PC-3 (cell line): ENCODE data around the gene NCAPH2. TPM values are rescaled to one million over a fixed set of nuclear protein-coding genes. Genes with fewer than 3 reads are reported as not detected.

Experiments
- ATAC-seq: fragments of 200-7000 bp; cut with Tn5 transposase; 2 replicates; pipeline ENCODE4 v1.9.1; 2020; ENCODE audit warnings: mild to moderate bottlenecking, moderate library complexity
- BruUV-seq: library from RNA; stranded (reverse); fragments of 400-500 nt; replicated peaks from 2 replicates; lab custom pipeline; 2021; lab: Mats Ljungman, UMichigan
- CTCF ChIA-PET: fragments of 300-600 bp; sonication (Branson Sonifier 250); formaldehyde crosslinking; loops from one replicate; lab custom pipeline; 2022; ENCODE audit warnings: antibody characterized with exemption; lab: Charles Lee
- POLR2A ChIA-PET: fragments of 300-600 bp; sonication (Branson Sonifier 250); formaldehyde crosslinking; loops from one replicate; lab custom pipeline; 2022; ENCODE audit warnings: antibody characterized with exemption; ENCODE audit not compliant: unreplicated experiment; lab: Charles Lee
- DNase-seq: peaks from one replicate; pipeline ENCODE4 v3.0.0-alpha.2; 2015
- H2AFZ ChIP-seq: fragments of 300-600 bp; sonication (generic); 2 replicates; pipeline ENCODE4 v1.6.0; 2016; ENCODE audit warnings: antibody characterized with exemption, low read length
- H3F3A ChIP-seq: fragments of 300-600 bp; sonication (generic); one replicate; pipeline ENCODE4 v1.6.0; 2017; ENCODE audit warnings: antibody characterized with exemption, low read length, control low read depth, mild to moderate bottlenecking; ENCODE audit not compliant: unreplicated experiment
- H3K27ac ChIP-seq: fragments of 300-600 bp; sonication (generic); 2 replicates; pipeline ENCODE4 v1.5.1; 2016; ENCODE audit warnings: mild to moderate bottlenecking, low read length
- H3K27me3 ChIP-seq: fragments of 300-600 bp; sonication (generic); 2 replicates; pipeline ENCODE4 v1.6.1; 2016; ENCODE audit warnings: low read length, mixed read lengths
- H3K36me3 ChIP-seq: fragments of 300-600 bp; sonication (generic); 2 replicates; pipeline ENCODE4 v1.6.1; 2016; ENCODE audit warnings: low read depth, mixed run types, low read length, mixed read lengths
- H3K4me1 ChIP-seq: fragments of 300-600 bp; sonication (generic); 2 replicates; pipeline ENCODE4 v1.5.1; 2016; ENCODE audit warnings: low read length; ENCODE audit not compliant: insufficient read depth
- H3K4me2 ChIP-seq: fragments of 300-600 bp; sonication (generic); 2 replicates; pipeline ENCODE4 v1.6.0; 2016; ENCODE audit warnings: low read length
- H3K4me3 ChIP-seq: fragments of 300-600 bp; sonication (generic); 2 replicates; pipeline ENCODE4 v1.5.1; 2016; ENCODE audit warnings: mild to moderate bottlenecking, low read length, mixed read lengths
- H3K79me2 ChIP-seq: fragments of 300-600 bp; sonication (generic); 2 replicates; pipeline ENCODE4 v1.6.1; 2017; ENCODE audit warnings: low read length, mixed read lengths
- H3K9ac ChIP-seq: fragments of 300-600 bp; sonication (generic); 2 replicates; pipeline ENCODE4 v1.6.0; 2016; ENCODE audit warnings: mild to moderate bottlenecking, low read length
- H3K9me2 ChIP-seq: fragments of 300-600 bp; sonication (generic); replicated peaks from 2 replicates; pipeline ENCODE4 v1.6.1; 2016; ENCODE audit warnings: mixed run types, low read length, mixed read lengths
- H3K9me3 ChIP-seq: fragments of 300-600 bp; sonication (generic); 2 replicates; pipeline ENCODE4 v1.6.1; 2016; ENCODE audit warnings: low read length, mixed read lengths
- H4K20me1 ChIP-seq: fragments of 300-600 bp; sonication (generic); 2 replicates; pipeline ENCODE4 v1.6.1; 2016; ENCODE audit warnings: low read length, mixed read lengths
- CTCF ChIP-seq: fragments of 300-600 bp; sonication (generic); conservative IDR thresholded peaks from 2 replicates; pipeline ENCODE4 v1.5.1; 2017; ENCODE audit warnings: antibody characterized with exemption, low read depth, mild to moderate bottlenecking, low read length
- EZH2 ChIP-seq: fragments of 300-600 bp; sonication (generic); IDR thresholded peaks from one replicate; pipeline ENCODE4 v1.6.1; 2017; ENCODE audit warnings: antibody characterized with exemption, mild to moderate bottlenecking, low read length; ENCODE audit not compliant: unreplicated experiment
- EZH2phosphoT487 ChIP-seq: fragments of 300-600 bp; sonication (generic); IDR thresholded peaks from 2 replicates; pipeline ENCODE4 v1.6.1; 2018; ENCODE audit warnings: mild to moderate bottlenecking, antibody characterized with exemption, low read length, borderline replicate concordance
- intact Hi-C: fragments of 100-400 bp; cut with micrococcal nuclease; formaldehyde crosslinking; loops from 2 replicates; pipeline ENCODE4 v1.9.0; 2023
- total RNA-seq: library from RNA; depleted of rRNA; stranded (reverse); fragments of >200 nt; gene quantifications from 2 replicates; pipeline ENCODE4 v1.2.3, GENCODE V29; 2014

The NCAPH2 gene
- total RNA-seq, 1 experiment from 2014 or later, result 75.4 TPM

DNA sequence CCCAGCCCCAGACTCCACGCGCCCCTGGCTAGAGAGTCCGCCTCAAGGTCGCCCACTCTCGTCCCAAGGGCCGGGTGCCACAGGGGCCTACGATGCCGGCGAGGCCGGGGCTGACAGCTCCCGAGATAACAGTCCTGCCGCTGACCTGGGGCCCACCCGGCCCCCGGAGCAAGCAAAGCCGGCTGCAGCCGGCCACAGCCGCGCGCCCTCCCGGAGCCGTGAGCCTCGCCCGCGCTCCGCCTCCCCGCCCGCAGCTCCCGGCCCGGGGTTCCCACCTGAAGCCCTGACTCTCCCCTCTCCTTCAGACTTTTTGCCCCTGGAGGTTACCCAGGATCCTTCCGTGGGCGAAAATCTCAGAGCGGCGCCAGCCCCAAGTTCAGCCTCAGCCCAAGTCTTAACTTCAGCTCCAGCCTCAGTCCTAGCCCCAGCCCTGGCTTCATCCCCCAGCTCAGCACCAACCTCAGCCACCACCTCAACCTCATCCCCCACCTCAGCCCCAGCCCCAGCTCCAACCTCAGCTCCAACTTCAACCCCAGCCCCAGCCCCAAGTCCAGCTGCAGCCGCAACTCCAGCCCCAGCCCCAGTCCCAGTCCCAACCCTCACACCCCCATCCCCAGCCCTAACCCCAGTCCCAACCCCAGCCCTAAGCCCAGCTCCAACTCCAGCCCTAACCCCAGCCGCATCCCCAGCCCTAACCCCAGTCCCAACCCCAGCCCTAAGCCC lies 39.4 kb downstream of the NCAPH2 start:
- ATAC-seq (no peak), DNase-seq (no peak)
- no TSS peak for BruUV-seq
- intact Hi-C loops, result no loop called here
- Histone ChIP-seq H3K79me2 (no peaks in the 10 kb centered on the region), H3K27ac (no peak overlapping the region), H3F3A (no peaks in the 10 kb centered on the region), H3K4me3 (no peak overlapping the region), H3K9me2 (no peaks in the 10 kb centered on the region), H3K4me2 (no peak overlapping the region), H3K4me1 (no peaks in the 10 kb centered on the region), H4K20me1 (no peaks in the 10 kb centered on the region), H3K36me3 (no peaks in the 10 kb centered on the region), H3K9ac (no peak overlapping the region), H3K9me3 (no peaks in the 10 kb centered on the region), H3K27me3 (no peaks in the 10 kb centered on the region), H2AFZ (no peak overlapping the region)
- CTCF ChIA-PET, result no interaction called here
- POLR2A ChIA-PET, result interaction anchor here (0.6 kb wide), 1 partner anchor 22 kb away, joined by 3 read pairs; no protein-coding TSS in a partner anchor
- TF ChIP-seq EZH2phosphoT487 (no peak), EZH2 (no peak), CTCF (no peak)

DNA sequence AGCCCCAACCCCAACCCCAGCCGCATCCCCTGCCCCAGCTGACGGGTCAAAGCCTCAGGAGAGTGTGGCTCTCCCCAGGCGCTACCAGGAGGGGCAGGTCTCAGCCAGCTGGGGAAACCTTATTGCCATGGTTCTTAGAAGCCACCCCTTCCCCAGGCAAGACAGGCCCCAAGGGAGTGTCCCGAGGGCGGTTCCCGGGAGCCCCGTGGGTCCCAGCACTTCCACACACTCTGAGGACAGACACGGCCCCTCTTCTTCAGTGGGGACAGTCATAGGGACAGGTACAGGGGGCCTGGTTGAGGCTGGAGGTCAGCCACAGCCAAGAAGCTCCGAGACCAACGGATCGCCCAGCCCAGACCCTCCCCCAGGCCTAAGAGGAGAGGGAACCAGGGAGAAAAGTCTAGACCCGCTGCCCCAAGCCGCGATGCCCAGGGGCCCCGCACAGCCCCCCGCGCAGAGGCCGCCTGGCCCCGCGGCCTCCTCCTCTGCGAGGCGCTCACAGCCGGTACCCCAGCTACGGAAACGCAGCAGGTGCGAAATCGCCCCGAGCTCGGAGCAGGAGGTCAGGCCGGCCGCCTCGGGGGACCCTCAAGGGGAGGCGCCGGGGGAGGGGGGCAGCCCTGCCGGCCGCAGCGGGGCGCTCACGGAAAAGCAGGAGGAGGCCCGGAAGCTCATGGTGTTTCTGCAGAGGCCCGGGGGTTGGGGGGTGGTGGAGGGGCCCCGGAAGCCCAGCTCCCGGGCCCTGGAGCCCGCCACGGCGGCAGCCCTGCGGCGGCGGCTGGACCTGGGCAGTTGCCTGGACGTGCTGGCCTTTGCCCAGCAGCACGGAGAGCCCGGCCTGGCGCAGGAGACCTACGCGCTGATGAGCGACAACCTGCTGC lies 40.3 kb downstream of the NCAPH2 start:
- ChIA-PET POLR2A (interaction anchor here (0.6 kb wide), 1 partner anchor 23 kb away, joined by 3 read pairs; no protein-coding TSS in a partner anchor), CTCF (no interaction called here)
- ATAC-seq, result no peak
- Histone ChIP-seq H3K9ac (no peak overlapping the region), H3K36me3 (no peaks in the 10 kb centered on the region), H3K4me2 (no peak overlapping the region), H3K4me1 (no peaks in the 10 kb centered on the region), H4K20me1 (no peaks in the 10 kb centered on the region), H3K9me2 (no peaks in the 10 kb centered on the region), H2AFZ (no peak overlapping the region), H3K27ac (no peak overlapping the region), H3F3A (no peaks in the 10 kb centered on the region), H3K27me3 (no peaks in the 10 kb centered on the region), H3K4me3 (no peak overlapping the region), H3K9me3 (no peaks in the 10 kb centered on the region), H3K79me2 (no peaks in the 10 kb centered on the region)
- no peak for DNase-seq
- TF ChIP-seq CTCF (no peak), EZH2phosphoT487 (no peak), EZH2 (no peak)
- intact Hi-C loops, result no loop called here
- no TSS peak for BruUV-seq
